CD4-positive, alpha-beta T cell treated with Interleukin-4 for 4 hours (primary cell): ENCODE measurements around the gene PRR29.
"Not testable (repeated sequence)": the region's sequence is repeated elsewhere in the genome, so short reads cannot be mapped to it uniquely, and the experiment has no call there.

ENCODE experiments used
- DNase-seq: peaks from one replicate; pipeline ENCODE4 v3.0.0-alpha.2; 2020

Gene PRR29

GRCh38 chr17:63998721-63999679, 849 bp downstream of the PRR29 start:
- DNase-seq, result peak; percentile 30

- DNase-seq, result no peak
Measured at GRCh38 chr17:63999680-64000531, 1.8 kb downstream of the PRR29 start.

GRCh38 chr17:64001091-64001579, 3.0 kb downstream of the PRR29 start:
- no peak for DNase-seq

- DNase-seq, result no peak
Measured at GRCh38 chr17:64001763-64002529, 3.8 kb downstream of the PRR29 start.

- no peak for DNase-seq
Measured at GRCh38 chr17:64002658-64003525, 4.7 kb downstream of the PRR29 start.

- no peak for DNase-seq
Measured at GRCh38 chr17:64003526-64004121, 5.5 kb downstream of the PRR29 start.

- DNase-seq, result no peak
Measured at GRCh38 chr17:64004218-64004770, 6.1 kb downstream of the PRR29 start.

- no peak for DNase-seq
Measured at GRCh38 chr17:64004903-64005733, 7.0 kb downstream of the PRR29 start.

GRCh38 chr17:64005734-64006167, 7.6 kb downstream of the PRR29 start:
- no peak for DNase-seq

- no peak for DNase-seq
Measured at GRCh38 chr17:64006361-64007088, 8.4 kb downstream of the PRR29 start.

- DNase-seq, result not testable (repeated sequence)
Measured at GRCh38 chr17:64007089-64007837, 9.1 kb downstream of the PRR29 start.

- DNase-seq, result no peak
Measured at GRCh38 chr17:64007838-64008282, 9.7 kb downstream of the PRR29 start.

GRCh38 chr17:64008346-64008745, 10.2 kb downstream of the PRR29 start:
- DNase-seq, result no peak

- DNase-seq, result no peak
Measured at GRCh38 chr17:64008830-64009229, 10.7 kb downstream of the PRR29 start.

- no peak for DNase-seq
Measured at GRCh38 chr17:64009571-64010402, 11.6 kb downstream of the PRR29 start.

GRCh38 chr17:64015447-64015846, 17.3 kb downstream of the PRR29 start:
- no peak for DNase-seq

GRCh38 chr17:64016231-64016784, 18.2 kb downstream of the PRR29 start:
- peak; percentile 41 for DNase-seq
